ENCODE results near the gene MAFF.

Gene MAFF

DNA sequence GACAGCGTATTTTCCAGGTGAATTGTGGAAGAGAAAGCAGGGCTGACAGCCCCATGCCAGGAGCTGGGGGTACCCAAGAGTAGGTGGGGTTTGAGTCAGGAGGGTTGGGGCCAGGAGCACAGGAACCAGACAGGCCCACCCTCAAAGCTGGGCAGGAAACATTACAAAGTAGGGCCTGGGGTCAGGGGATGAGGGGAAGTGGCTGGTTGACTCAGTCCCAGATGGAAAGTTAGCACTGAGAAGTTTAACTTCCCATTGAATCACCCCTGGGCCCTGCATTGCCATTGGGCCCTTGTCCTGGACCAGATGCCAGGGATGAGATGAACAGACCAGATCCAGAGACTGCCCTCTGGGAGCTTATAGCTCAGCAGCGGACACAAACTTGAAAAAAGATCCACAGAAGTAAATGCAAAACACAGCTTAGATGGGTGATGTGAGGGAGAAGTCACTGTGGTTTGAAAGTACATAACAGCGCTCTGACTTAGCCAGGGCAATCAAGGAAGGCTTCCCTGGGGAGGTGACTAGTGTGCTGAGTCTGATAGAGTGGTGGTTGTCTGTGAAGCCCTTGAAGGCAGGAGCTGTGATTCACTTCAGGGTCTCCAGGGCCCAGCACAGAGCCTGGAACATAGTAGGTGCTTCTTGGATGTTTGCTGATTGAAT lies 2.2 kb downstream of the MAFF start:
- no peak for DNase-seq (ENCODE audit: low spot score)

DNA sequence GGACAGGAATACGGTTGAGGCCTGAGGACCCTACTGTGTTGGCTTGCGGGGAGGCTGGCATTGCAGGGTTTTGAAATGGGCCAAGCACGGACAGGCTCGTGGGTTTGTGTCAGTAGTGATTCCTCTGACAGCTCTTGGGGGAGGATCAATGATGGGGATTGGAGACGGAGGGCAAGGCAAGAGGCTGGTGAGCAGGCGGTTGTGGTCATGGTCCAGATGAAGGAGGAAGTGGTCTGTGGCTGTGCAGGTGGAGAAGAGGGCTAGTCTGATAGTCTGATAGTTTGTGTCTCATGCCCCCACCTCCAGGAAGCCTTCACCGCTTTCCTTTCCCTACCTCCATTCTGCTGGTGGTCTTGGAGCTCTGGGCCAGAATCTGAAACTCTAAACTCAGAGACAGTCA lies 3.0 kb downstream of the MAFF start:
- DNase-seq (ENCODE audit: low spot score), result no peak

DNA sequence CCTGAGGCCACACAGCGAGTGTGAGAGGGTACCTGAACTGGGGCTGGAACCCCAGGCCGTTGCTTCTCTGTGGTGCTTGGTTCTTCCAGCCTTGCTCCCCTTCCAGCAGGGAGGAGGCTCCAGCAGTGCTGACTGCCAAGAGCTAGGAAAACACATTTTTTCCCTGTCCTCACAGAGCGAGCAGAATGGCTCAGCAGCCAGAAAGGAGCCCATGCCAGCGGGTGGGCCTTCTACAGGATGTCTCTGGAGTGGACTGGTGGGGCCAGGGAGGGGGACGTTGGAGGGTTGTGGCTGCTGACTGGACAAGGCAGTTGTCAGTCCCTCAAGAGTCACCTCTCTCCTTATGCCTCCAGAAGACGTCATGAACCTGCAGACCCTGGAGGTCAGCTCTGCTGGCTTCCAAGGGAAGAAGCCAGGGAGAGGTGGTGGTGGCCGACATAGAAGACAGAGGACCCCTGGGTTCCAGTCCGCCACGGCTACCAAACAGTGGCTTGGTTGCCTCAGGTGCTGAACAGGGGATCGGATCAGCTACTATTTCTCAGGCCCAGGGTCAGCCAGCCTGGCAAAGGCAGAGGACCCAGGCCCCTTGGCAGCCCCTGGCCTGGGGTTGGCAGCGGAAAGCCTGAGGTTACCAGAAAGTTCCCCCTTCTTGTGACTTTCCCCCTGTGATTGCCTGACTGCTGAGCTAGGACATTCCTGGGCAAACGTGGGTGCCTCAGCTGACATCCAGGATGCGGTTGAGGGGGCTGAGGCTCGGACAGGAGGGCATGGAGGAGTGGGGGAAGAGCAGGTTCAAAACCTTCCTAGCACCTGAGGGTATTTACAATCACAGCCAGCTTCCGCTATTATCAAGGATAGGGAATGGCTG lies 3.7 kb downstream of the MAFF start:
- DNase-seq (ENCODE audit: low spot score), result peak; percentile 44

DNA sequence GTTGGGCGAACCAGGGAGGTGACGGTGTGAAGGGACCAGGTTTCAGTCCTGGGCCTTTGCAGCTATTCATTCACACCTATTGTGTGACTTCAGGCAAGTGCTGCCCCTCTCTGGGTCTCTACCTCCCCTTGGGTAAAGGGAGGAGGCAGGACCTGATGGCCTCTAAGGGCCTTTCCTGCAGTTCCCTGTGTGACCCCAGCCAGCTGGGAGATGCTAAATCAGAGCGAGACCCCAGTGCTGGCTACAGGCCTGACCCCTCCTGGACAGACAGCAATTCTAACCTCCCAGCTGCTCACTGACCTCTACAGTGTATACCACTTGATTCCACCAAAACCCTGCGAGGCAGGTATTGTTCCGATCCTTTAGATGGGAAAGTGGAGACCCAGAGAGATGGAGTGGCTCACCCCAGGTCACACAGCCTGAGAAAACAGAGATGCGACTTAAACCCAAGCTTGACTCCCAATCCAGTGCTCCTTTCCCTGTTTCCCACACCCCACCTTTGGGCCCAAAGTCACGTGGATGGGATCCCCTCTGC lies 6.2 kb downstream of the MAFF start:
- DNase-seq (ENCODE audit: low spot score), result no peak

DNA sequence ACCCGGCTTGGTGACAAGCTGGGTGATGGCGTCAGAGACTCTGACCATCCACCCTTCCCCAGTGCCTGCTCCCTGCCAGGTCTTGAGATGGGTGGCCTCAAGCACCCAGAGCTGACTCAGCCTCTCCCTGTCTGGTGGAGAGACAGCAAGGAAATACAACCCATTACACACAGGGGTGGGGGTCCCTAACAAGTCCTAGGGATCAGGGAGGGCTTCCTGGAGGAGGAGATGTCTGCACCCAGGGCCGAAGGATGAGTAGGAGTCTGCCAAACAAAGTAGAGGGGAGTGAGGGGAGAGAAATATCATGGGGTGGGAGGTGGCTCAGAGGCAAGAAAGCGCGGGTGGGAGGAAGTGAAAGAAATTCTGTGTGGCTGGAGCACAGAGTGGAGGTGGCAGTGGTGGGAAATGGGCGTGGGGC lies 6.8 kb downstream of the MAFF start:
- no peak for DNase-seq (ENCODE audit: low spot score)

DNA sequence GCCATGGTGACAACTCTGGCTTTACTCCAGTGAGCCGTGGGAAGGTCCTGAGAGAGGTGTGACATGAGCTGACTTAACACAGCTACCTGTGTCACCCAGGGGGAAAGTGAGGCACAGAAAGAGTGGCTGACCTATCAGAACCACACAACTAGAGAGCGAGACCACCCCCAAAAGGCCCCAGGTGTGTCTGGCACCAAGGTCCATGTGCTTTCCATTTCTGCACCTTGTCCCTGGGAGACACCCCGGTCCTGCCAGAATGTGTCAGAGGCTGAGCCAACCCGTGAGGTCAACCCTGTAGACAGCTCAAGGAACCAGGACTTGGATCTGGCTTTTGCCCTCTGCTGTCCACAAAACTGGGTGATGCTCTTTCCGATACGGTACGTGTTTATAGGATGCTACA lies 9.8 kb downstream of the MAFF start:
- DNase-seq (ENCODE audit: low spot score), result no peak

DNA sequence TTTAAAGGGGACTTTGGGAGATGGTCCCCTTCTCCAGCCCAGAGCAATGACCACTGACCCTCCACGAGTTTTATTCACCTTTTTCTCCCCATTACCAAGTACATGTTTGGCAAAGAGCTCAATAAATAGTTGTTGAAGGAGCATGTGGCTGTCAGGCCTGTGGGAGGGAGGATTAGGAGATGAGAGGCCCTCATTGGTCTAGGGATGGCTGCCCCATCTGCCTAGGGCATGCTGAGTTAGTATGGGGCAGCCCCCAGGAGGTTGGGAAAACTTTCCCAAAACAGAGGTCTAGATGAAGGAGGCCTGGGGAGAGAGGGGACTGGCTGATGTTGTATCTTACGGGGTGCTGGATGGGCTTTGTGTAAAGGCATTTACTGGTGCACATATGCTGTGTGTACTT lies 10.6 kb downstream of the MAFF start:
- no peak for DNase-seq (ENCODE audit: low spot score)

DNA sequence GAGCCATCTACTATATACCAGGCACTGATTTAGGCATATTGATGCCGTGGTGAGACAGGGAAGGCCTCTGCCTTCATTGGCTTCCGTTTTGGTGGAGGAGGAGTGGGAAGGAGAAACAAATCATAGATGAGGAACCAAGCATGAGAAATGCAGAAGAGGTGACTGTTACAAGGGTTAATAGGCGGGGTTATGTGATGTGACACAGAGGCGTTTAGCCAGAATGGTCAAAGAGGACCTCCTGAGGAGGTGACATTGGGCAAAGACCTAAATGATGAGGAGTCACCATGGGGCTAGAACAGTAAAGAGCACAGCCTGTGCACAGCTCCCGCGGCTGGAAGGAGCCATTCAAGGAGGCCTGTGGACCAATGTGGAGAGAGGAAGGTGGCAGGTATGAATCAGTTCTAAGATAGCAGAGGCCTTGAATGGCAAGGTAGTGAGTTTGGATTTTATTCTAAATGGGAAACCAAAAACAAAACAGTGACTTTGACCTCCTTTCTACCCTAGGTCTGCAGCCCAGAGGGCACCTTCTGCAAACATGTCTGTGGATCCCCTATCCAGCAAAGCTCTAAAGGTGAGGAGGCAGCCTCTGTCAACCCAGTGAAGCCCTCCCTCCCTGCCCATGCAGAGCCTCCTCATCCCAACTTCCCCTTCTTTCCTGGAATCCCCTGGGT lies 11.7 kb downstream of the MAFF start:
- DNase-seq (ENCODE audit: low spot score), result no peak

DNA sequence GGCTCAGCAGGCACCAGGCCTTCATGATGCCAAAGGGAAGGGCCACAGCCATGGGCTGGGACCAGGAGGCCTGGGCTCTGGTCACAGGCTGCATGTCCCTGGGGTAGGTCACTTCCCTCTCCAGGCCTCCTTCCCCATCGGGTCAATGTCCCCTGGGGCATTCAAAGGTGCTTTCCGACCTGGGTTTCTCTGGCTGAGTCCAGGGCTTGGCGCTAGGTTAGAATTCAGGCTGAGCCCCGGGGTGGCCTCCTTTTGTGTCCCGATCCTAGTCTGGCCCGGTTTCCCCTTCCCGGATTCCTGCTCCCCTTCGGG lies 12.2 kb downstream of the MAFF start:
- DNase-seq (ENCODE audit: low spot score), result no peak

DNA sequence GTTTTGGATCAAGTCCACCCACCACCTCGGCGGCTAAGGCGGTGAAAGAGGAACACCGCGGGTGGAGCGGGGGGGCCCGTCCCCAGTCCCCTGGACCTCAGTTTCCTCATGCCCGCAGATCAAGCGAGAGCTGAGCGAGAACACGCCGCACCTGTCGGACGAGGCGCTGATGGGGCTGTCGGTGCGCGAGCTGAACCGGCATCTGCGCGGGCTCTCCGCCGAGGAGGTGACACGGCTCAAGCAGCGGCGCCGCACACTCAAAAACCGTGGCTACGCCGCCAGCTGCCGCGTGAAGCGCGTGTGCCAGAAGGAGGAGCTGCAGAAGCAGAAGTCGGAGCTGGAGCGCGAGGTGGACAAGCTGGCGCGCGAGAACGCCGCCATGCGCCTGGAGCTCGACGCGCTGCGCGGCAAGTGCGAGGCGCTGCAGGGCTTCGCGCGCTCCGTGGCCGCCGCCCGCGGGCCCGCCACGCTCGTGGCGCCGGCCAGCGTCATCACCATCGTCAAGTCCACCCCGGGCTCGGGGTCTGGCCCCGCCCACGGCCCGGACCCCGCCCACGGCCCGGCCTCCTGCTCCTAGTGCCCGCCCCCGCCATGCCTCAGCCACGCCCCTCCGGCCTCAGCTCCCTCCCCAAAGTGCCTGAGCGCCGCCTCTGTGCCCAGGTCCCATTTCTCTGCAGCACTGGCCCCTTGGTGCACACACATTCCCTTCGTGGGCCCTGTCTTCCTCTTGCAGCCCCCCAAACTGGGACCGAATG lies 12.7 kb downstream of the MAFF start:
- DNase-seq (ENCODE audit: low spot score), result no peak

DNA sequence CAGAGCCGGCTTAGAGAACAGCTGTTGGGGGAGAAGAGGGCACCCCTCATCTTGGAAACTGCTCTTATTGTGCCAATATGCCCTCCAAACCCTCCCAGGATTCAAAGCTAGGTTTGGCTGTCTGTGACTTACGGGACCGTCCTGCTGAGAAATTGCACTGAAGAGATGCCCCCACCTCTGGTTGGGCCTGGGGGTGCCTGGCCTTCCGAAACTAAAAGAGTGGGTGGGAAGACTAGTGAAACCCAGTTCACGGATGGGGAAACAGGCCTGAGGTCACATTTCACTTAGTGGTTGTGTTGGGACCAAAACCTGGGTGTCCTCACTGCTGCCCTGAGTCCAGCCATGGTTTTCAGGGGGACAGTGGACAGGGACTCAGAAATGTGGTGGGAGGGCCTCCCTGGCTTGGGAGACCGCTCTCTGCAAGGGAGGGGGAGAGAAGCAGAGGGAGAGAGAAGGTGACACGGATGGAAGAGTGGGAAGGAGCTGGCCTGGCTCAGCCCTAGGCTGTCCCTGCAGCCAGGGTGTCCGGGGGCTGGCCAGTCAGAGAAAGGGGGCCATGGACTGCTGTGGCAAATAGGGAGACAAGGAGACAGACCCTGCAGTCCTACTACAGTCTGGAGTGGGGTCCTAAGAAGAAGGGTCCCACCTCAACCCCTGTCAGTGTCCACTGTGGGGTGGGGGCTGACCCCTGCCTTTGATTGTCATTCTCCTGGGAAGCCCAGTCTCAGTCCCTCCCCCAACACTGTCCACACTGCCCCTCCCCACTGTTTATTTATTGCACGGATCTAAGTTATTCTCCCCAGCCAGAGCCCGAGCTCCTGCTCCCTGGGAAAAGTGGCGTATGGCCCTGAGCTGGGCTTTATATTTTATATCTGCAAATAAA lies 13.6 kb downstream of the MAFF start:
- DNase-seq (ENCODE audit: low spot score), result no peak

DNA sequence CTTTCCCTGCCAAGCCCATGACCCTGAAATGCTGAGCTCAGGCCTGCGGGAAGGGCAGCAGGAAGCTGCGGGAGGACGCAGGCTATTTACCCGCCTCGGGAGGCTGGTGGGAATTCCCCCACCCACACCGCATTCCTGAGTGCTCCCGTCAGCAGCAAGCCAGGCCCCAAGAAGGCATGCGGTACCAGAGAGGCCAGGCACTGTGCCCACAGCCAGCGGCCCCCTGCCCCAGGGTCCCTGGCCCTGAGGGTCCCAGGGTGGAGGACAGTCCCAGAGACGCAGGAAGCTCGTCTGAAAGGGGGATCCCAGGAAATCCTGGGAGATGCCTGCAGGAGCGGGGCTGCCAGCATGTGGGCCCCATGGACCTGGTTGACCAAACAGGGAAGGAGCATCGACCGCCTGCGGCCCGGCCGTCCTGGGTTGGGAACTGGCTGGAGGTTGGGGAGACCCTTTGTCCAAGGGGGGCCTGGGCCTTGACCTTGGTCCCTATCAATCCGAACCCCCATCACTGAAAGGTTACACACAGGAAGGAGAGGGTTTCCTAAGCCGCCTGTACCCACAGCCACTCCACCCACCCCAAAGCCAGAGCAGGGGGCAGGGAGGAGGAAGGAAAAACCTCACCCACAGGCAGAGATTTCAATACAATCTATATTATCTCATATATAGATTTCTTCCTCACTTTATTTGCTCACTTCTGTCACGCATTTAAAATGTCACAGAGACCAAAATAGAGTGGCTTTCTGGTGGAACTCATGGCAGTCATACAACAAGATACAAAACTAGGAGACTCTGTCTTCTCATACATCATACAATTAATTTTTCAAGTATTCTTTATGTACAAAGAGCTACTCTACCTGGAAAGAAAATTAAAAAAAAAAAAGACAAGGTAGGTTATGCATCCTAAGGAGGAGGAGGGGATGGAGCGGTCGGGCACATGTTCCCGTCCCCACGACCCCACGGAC lies 17.1 kb downstream of the MAFF start:
- no peak for DNase-seq (ENCODE audit: low spot score)

DNA sequence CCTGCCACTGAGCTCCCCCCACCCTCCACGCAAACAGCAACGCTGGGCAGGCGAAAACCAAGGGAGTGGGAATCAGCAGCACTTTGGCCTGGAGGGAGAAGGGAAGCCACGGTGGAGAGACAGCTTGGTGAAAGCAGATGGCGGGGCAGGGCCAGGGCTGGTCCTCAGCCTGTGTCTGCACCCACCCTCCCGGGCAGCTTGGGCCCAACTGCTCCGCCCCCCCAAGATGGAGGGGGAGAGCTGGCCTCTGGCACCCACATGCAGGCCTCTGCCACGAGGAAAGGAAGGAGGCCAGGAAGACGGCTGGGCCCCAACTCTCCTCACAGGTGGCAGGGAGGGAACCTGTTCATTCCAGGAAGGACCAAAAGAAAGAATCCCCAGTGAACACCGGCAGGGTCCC lies 17.8 kb downstream of the MAFF start:
- DNase-seq (ENCODE audit: low spot score), result no peak

DNA sequence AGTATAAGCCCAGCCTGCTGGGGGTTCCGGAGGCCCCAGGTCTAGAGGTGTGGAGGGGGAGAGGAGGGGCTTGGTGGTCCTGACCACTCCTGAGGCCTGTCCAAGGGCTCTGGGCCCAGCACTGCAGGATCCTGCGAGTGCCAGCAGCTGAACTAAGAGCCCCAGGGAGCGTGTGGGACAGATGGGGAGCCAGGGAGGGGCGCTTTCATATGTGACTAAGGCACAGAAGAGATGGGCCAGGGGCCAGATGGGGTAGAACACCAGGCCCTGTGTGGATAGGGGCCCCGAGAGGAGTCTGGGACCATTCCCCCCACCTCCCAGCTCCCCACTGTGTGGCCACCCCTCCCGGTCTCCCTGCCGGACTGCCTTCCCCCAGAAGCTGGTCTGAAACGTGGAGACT lies 18.4 kb downstream of the MAFF start:
- no peak for DNase-seq (ENCODE audit: low spot score)

DNA sequence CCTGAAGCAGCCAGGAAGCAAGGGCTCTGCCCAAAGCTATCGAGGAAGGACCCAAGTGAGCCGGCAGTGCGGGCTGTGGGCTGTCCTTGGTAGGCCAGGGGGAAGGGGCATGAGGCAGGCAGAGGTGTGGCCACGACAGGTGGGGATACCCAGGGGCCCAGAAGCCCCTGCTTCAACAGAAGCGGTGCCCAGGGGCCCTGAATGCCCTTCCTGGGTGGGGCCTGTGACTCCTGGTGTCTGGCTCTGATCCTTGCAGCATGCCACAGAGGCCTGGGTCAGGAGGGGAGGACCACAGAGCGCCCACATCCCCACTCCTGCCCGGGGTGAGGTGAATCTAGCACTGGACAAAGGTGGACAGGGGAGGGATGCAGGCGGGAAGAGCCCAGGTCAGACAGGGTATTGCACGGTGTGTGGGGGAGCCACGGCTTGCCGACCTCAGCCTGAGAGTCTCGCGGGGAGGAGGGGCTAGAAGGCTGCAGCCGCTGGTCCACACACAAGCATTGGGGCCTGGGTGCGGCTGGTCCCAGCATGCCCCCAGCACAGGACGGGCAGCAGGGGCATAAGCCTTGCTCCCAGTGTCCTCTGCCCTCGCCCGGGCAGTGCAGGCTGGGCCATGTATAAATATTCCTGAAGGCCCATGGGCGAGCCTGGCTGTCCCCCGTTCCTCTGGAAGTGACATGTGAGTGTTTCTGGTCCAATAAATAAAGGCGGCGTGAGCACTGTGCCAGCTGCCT lies 19.0 kb downstream of the MAFF start:
- DNase-seq (ENCODE audit: low spot score), result no peak

DNA sequence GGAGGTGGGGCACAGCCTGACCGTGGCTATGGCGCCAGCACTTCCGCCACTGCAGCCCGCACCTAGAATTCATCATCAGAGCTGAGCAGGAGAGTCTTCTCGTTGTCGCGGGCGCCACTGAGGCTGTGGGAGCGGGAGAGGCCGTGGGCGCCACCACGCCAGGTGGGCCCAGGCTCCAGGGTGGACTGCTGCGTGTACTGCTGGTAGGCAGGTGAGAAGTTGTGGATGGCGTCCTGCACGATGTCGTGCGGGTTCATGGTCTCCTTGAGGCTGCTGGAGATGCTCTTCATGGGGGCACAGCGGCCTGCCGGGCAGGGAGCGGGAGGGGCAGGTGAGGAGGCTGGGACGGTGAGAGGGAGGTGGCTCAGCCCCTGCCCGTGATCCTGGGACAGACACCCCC lies 19.6 kb downstream of the MAFF start:
- no peak for DNase-seq (ENCODE audit: low spot score)

DNA sequence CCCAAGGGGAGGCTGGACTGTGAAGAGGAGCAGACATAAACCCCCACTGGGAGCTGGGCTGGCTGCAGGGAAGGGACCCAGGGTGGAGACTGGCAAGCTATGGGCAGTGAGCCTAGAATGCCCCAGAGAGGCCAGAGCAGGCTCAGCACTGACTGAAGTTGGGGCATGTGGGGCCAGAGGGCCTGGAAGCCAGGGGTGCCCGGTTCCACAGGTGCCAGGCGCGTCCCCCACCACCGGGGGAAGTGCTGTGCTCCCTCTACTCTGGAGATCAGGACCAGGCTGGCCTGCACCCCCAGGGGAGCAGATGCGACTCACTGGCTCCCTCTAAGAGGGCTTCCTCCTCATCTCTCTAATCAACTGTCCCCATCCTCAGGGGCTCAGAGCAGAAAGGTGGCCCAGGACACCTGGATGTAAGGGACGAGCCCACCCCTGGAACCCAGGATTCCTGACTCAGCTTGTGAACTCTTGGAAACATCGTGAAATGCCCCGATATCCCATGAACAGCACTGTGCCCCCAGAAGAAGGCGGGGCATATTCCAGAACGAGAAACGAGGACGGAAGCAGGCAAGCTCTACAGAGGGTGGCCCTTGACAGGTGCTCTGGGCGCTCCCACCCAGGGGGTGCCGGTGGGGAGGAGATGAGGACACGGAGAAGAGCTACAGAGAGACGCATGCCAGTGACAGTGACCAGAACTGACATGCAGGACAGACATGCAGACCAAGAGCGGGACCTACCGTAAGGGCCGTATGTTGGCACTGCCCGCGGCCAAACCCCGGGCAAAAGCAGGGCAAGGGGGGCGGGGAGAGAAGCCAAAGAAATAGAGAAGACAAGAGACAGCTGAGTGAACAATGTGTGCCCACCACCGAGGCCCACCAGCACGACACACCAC lies 20.4 kb downstream of the MAFF start:
- DNase-seq (ENCODE audit: low spot score), result no peak

DNA sequence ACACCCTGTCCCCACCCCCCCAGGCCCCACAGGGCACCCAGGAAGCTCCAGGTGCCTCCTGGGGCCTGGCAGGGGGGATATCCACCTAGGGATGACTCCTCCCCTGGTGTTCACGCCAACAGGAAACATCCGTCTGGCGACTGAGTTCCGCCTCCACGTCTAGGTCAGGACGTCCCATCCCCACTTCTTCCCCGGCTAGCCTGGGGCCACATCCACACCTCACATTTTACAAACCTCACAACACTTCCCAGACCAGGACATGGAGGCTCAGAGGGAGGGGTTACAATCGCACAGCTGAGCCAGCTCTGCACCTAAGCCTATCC lies 21.0 kb downstream of the MAFF start:
- DNase-seq (ENCODE audit: low spot score), result no peak

All from pons (tissue), 1 donor.